HG03439 (cell line): Measurements from ENCODE around the gene NKAIN2.

Experiments
- ATAC-seq: cut with Tn5 transposase; IDR thresholded peaks from one replicate; pipeline ENCODE4 v1.9.1; 2021; ENCODE audit warnings: mild to moderate bottlenecking, moderate library complexity; ENCODE audit not compliant: unreplicated experiment

The NKAIN2 gene

DNA sequence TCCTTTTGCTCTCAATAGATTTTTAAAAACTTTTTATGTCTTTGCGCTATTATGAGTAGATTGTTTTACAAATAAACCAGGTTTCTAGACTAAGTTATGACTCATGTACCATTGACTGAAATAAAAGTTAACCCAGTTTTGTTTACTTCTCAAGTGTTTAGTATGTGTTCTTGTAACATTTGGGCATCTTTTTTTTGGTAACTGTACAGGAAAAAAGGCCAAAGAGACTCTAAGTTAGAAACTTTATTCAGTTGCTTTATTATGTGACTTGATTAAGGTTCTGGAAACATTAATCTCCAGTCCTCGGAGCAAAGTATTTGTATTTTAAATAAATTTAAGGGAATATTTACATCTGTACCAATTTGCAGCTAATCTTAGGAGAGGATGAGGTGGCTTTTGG lies 2.9 kb downstream of the NKAIN2 start:
- no peak for ATAC-seq

DNA sequence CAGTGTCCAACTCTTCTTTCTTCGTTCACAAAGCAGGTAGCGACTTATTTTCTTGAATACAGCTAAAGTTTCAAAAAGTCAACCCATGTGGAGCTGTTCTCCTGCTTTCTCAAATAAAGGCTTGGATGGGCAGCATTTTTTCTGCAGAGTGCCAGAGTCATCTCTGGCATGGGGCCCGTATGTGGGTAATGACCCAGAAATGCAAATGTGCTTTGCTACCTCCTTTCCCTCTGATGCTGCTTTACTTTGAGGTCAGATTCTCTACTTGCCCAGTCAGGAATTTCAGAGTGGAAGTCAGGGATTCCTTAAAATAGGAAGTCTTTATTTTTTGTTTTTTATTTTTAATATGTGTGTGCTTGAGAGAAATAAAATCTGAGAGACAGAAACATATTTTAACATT lies 4.9 kb downstream of the NKAIN2 start:
- no peak for ATAC-seq

DNA sequence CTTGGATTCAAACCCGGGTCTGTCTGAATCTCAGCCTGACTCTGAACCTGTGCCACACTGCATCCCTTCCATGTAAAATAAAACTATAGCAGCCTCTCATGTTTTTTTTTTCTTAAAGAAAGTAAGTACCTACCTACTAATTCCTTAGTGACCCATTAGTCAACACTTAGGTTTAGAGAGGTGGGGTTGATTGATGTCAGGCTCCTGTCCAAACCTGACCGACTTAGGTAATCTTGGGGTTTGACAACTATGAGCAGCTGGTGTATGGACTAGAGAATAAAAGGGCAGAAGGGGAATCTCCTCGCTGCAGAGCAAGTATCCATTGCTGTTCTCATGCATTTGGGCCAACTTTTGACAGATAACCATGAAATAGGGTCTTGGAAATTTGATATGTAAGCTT lies 6.5 kb downstream of the NKAIN2 start:
- no peak for ATAC-seq

DNA sequence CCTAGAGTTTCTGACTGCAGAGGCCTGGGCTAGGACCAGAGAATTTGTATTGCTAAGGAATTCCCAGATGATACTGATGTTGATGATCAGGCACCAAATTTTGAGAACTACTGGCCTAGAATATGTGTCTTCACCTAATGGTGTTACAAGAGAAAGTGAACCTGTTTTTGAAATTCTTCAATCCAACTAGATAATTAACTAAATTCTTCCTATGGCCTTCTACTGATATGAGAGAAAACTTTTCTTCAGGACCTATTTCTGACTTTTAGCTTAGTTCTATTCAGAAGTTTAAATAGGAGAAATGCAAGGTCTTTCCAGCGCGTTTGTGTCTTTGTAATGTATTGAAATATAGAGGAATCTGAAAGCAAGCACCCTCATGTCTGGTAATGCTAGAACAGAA lies 7.3 kb downstream of the NKAIN2 start:
- no peak for ATAC-seq

DNA sequence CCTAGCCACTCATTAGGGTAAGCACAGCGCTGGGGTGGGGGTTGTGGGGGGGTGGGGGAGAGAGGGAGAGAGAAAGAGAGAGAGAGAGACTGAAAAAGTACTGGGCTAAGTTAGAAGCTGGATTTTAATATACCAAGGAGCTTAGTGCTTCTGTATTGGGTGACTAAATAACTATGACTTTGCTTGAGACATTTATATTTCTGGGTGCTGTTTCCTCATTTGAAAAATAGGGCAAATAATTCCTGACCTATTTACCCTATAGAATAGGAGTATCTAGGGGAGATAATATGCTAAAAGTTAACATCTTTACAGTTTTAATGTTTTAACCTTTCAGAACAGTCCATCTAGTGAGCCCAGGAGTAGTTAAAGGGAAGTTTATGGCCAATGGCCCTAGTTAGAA lies 7.7 kb downstream of the NKAIN2 start:
- no peak for ATAC-seq

- no peak for ATAC-seq
Measured at GRCh38 chr6:123812621-123813020, 9.0 kb downstream of the NKAIN2 start.

- no peak for ATAC-seq
Measured at GRCh38 chr6:123821112-123821511, 17.4 kb downstream of the NKAIN2 start.

GRCh38 chr6:123829302-123829953 lies 25.8 kb downstream of the NKAIN2 start:
- no peak for ATAC-seq

DNA sequence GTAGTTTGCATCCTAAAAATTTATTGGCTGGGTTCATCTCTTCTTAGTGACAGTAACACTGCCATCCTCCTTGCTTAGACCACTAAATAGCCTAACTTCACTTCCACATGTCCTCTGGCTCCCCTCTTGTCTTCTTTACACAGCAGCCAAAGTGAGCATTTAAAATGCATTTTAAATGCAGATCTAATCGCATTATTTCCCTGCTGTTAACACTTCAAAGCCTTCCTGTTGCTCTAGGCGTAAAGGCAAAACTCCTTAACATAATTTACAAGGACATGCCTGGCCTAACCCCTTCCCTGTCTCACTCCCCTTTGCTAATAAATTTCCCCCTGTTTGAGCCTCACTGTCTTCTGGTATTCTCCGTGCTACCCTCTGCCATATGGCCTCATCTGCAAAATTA lies 26.5 kb downstream of the NKAIN2 start:
- ATAC-seq = no peak

GRCh38 chr6:123838505-123839234 lies 35.0 kb downstream of the NKAIN2 start:
- ATAC-seq = no peak

DNA sequence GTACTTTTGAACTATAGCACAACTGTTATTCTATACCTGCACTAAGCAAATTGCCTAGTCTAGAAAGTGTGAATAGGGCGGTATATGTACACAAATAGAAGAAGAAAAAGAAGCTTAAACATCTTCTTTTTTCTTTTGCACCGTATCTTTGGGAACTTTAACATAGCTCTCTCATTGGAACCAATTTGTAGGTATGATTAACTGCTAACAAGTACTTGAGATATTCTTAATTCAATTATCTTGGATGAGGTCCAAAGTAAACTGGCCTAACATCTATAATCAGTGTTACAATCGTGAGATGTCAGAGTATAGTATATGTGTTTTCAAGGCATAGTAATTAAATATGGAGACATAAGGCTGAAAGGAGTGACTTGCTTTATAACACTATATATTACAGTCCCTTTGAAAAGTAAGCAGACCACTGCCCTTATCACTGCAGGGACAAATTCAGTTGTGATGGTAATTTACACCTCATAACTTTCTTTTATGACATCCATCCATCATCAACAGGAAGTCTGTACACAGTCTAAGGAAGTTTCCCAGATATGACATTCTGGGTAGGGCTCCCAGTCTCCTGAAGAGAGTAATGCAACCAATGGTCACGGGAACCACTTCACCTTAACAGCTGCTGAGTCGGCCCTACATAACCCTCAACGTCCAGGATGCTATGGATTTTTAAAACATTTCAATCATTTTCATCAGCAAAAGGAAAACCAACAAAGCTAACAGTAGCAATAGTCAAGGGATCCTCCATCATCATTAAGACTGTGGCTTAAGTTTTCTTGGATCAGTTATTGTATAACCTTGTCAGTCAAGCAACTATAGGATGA lies 37.6 kb downstream of the NKAIN2 start:
- ATAC-seq = no peak

GRCh38 chr6:123844011-123844410 lies 40.3 kb downstream of the NKAIN2 start:
- no peak for ATAC-seq

DNA sequence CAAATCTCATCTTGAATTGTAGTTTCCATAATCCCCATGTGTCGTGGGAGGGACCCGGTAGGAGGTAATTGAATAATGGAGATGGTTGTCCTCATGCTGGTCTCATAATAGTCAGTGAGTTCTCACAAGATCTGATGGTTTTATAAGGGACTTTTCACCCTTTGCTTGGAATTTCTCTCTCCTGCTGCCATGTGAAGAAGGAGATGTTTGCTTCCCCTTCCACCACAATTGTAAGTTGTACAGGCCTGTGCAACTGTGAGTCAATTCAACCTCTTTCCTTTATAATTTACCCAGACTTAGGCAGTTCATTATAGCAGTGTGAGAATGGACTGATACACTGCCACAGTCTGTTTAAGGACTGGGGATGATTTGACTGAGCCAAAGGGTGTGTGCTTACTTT lies 44.7 kb downstream of the NKAIN2 start:
- no peak for ATAC-seq

DNA sequence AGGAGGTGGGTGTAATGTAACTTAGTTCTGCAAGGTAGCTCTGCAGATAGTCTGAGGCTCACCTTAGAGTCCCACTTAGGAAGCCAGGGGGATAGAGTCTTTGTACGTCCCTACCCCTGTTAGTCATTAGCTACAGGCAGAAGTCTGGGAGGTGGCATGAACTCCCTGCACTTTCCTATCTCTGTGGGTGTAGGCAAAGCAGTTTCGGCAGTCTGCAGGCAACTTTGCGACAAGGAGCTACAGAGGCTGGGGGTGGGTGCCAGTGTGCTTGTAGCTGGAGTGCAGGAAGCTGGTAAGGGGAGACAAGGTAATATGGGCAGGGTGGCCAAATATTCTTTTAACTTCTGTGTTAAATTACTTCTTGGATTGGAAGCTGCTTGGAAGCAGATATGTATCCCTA lies 45.7 kb downstream of the NKAIN2 start:
- no peak for ATAC-seq

DNA sequence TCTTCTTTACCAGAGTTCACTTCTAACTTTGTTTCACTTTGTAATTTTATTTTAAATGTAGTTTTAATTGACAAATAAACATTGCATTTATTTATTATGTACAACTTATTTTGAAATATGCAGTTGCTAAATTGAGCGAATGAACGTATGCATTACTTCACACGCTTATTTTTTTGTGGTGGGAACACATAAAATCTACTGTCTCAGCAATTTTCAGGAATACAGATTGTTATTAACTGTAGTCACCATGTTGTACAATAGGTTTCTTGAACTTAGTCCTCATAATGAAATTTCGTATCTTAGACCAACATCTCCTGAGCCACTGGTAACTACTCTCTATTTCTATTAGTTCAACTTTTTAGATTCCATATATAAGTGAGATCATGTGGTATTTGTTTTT lies 46.9 kb downstream of the NKAIN2 start:
- no peak for ATAC-seq

- ATAC-seq = no peak
Measured at GRCh38 chr6:123854201-123854600, 50.5 kb downstream of the NKAIN2 start.

DNA sequence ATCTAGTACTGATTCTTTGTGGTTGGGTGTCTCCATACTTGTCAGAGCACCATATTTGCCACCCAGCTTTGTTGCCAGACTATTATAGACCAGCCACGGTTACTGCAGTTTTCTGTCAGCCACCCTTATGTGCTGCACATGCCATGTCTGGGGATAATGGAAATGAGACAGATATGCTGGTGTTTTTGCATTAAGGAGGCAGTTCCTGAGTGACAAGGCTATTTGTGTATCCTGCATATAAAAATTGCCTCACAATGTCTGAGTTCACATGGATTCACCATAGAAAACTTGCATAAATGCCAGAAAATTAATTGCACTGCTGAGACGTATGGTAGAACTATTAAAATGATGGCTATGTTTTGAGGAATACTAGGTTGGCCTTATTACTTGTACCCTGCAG lies 51.8 kb downstream of the NKAIN2 start:
- no peak for ATAC-seq

GRCh38 chr6:123859291-123859690 lies 55.6 kb downstream of the NKAIN2 start:
- no peak for ATAC-seq

DNA sequence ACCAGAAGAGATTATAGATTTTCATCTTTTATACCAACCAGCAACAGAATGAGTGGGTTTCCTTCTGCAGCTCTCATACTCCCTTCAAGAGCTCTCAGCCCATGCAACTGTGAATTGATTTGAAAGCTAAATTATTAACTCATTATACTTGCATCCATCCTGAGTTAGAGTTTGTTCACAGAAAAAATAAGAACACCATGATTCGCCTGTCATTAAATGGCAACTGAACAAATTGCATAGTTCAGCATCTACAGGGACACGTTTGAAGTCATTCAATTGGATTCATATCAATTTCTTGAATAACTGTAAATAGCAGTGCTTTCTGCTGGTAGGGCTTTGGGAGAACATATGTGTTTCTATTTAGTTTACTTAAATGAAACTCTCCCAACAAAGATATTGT lies 65.7 kb downstream of the NKAIN2 start:
- no peak for ATAC-seq

DNA sequence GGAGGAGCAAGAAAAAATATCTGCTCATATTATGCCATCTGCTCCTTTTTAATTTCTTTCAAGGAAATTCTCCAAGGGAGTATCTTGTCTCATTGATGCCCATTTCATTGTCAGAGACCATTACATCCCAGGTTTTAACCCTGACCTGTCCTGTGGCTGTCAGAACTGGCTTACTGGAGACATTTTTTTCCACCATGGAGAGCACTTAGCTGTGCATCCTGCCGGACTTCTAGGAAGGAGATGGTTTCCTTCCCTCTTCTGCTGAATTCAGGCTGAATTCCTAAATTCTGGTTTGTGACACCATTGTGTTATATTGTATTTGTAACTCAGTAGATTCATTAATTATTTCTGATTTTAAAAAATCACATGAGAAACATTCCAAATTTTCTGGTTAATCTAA lies 70.3 kb downstream of the NKAIN2 start:
- ATAC-seq = no peak

- ATAC-seq = no peak
Measured at GRCh38 chr6:123875784-123876183, 72.1 kb downstream of the NKAIN2 start.

DNA sequence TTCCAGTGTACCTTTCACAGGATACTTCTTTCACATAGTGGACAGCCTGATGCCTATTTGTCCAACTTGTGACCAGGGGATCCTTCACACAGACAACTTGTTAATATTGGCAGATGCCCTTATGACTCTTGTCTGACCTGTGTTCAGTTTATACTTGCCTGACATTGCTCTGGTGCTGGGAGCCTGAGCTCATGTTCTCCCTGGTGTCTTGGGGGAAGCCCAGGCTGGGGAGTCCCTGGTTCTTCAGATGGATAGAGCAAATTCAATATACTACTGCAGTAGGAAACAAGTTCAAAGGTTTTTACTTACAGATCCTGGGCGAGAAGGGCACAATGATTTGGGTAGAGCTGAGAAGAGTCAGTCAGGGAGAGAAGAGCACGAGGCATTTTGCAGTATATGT lies 76.1 kb downstream of the NKAIN2 start:
- ATAC-seq = no peak
